IMR-90 (cell line): Measurements from ENCODE around the gene ZNF277.

Experiments
- BHLHE40 ChIP-seq: fragments of 150-350 bp; IDR thresholded peaks from 2 replicates; pipeline ENCODE4 v1.6.1; 2016; ENCODE audit warnings: mild to moderate bottlenecking, low read depth, low read length
- CTCF ChIP-seq: conservative IDR thresholded peaks from 2 replicates; pipeline ENCODE4 v1.5.1; 2012; ENCODE audit warnings: mild to moderate bottlenecking, low read depth, low read length, improper control_type of control experiment
- ELK1 ChIP-seq: fragments of 150-350 bp; IDR thresholded peaks from 2 replicates; pipeline ENCODE4 v1.6.1; 2016; ENCODE audit warnings: low read depth, mild to moderate bottlenecking, low read length, moderate library complexity, borderline replicate concordance
- FOS ChIP-seq: fragments of 150-350 bp; IDR thresholded peaks from 2 replicates; pipeline ENCODE4 v1.6.1; 2016; ENCODE audit warnings: low read depth, low read length
- MAFK ChIP-seq: IDR thresholded peaks from 2 replicates; pipeline ENCODE4 v1.6.1; 2012; ENCODE audit warnings: low read depth, low read length, improper control_type of control experiment
- MAZ ChIP-seq: IDR thresholded peaks from 2 replicates; pipeline ENCODE4 v1.6.1; 2012; ENCODE audit warnings: low read depth, mild to moderate bottlenecking, low read length, improper control_type of control experiment, moderate library complexity, borderline replicate concordance
- MXI1 ChIP-seq: IDR thresholded peaks from 2 replicates; pipeline ENCODE4 v1.6.1; 2012; ENCODE audit warnings: low read depth, mild to moderate bottlenecking, low read length, moderate library complexity, borderline replicate concordance
- NFE2L2 ChIP-seq: fragments of 150-350 bp; IDR thresholded peaks from 2 replicates; pipeline ENCODE4 v1.6.1; 2016; ENCODE audit warnings: low read depth, mild to moderate bottlenecking, low read length
- POLR2A ChIP-seq: IDR thresholded peaks from 2 replicates; pipeline ENCODE4 v1.6.1; 2012; ENCODE audit warnings: mild to moderate bottlenecking, low read depth, low read length
- RAD21 ChIP-seq: IDR thresholded peaks from 2 replicates; pipeline ENCODE4 v1.6.1; 2012; ENCODE audit warnings: low read length, improper control_type of control experiment
- RCOR1 ChIP-seq: IDR thresholded peaks from 2 replicates; pipeline ENCODE4 v1.6.1; 2012; ENCODE audit warnings: mild to moderate bottlenecking, low read length, improper control_type of control experiment; ENCODE audit not compliant: insufficient replicate concordance
- RFX5 ChIP-seq: IDR thresholded peaks from 2 replicates; pipeline ENCODE4 v1.8.0; 2012; ENCODE audit warnings: low read depth, mild to moderate bottlenecking, low read length, moderate library complexity
- SMC3 ChIP-seq: fragments of 150-350 bp; IDR thresholded peaks from 2 replicates; pipeline ENCODE4 v1.6.1; 2016; ENCODE audit warnings: low read depth, mild to moderate bottlenecking, antibody characterized with exemption, low read length, moderate library complexity
- USF2 ChIP-seq: fragments of 150-350 bp; IDR thresholded peaks from 2 replicates; pipeline ENCODE4 v1.6.1; 2017; ENCODE audit warnings: mild to moderate bottlenecking, antibody characterized with exemption, low read length, low read depth

GRCh38 chr7:112201411-112201810 lies 5.1 kb upstream of the ZNF277 start:
- TF ChIP-seq MAZ (no peak), CTCF (no peak), NFE2L2 (no peak), FOS (no peak), RCOR1 (no peak), RAD21 (no peak), USF2 (no peak), POLR2A (no peak), SMC3 (no peak), RFX5 (no peak), ELK1 (no peak), MXI1 (no peak), MAFK (no peak), BHLHE40 (no peak)
